ENCODE results near the gene RTKN.
"Not testable (repeated sequence)": the region's sequence is repeated elsewhere in the genome, so short reads cannot be mapped to it uniquely, and the experiment has no call there.

RTKN gene

DNA sequence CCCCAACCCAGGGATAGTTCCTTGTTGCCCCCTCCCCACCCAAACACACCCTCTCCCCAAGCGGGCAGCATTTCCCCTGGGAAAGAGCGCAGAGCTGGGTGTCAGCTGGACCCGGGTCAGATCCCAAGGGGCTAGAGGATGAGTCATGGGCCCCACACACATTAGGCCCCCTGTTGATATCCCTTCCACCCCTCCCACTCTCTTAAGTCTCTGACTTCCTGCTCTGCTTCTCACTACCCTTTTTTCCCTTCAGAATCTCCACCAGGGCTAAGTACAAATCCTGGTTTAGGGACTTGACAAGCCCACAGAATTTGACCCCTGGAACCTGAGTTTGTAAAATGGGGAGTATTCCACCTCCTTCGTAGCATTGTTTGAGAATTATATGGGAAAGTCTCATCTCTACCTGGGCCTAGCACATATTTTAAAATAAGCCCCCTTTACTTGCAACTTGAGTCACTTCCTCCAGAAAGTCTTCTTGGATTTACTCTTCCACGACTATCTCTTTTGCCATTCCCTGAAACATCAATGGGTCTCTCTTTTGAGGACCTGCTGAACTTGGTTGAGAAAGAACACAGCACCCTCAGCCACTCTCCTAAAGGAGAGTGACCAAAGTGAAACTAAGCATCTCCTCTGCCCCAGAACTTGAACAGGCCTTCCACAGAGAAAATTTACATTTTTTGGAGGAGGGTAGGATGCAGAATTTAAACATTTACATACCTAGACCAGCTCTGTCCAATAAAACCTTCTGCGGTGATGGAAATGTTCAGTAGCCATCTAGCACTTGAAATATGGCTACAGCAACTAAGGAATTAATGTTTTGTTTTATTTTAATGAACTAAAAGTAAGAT, 4.7 kb downstream of the RTKN start:
- FAIRE-seq, result no peak

GRCh38 chr2:74436111-74436805, 5.5 kb downstream of the RTKN start:
- no peak for FAIRE-seq

- no peak for FAIRE-seq
These were observed 11.2 kb downstream of the RTKN start for GRCh38 chr2:74430502-74430901.

DNA sequence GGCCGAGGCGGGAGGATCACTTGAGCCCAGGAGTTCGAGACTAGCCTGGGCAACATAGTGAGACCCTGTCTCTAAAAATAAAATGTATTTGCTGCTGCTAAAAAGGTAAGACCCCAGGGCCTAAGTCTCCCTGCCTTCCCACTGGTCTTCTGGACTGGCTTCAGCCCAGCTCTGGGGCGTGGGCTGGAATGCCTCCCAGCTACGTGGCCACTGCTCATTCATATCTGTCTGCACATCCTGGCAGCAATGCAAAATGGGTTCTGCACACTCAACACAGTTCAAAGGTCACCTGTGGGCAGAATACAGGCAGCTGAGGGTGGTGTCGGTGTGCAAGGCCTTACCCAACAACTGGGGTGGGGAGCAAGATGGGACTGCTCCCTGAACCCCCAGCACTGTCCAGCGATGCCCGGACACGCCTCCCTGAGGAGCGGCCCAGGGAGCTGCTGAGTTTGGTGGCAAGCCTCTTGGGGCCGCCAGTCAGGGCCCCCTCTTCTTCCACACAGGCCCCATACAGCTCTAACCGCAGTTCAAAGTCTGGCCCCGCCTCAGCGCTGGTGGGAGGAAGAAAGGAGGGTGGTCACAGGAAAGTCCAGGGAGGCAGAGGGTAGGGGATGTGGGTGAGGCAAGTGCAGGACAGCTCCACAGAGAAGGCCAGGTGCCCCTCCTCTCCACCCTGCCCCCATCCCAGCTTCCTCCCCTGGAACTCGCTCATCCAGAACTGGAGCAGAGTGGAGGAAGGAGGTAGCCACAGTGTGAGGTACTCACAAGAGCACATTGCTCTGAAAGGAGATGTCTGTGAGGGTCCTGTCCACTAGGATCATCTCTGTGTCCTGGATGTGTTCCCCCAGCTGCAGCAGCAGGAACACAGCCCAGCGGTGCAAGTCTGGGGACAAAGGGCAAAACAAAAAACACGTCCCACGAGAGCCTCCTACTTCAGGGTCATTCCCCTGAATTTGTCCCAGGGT, 12.0 kb downstream of the RTKN start:
- no peak for FAIRE-seq

DNA sequence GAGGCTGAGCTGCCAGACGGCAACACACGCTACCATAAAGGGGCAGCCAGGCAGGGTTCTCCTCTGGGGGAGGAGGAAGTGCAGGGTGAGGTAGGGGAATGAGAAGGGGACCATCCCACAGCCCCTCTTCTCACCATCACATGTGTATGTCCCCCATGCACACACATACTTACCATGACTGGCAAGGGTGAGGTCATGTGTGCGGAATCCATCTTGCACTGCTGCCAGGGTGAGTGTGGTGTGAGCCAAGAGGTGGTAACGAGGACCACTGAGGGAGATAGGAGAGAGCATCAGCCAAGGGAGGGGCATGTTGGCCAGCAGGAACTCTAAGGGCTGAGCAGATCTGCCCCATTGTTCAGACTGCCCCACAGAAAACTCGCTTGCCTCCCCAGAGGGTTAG, 13.1 kb downstream of the RTKN start:
- FAIRE-seq, result no peak

GRCh38 chr2:74427551-74427950, 14.2 kb downstream of the RTKN start:
- no peak for FAIRE-seq

GRCh38 chr2:74426181-74426758, 15.5 kb downstream of the RTKN start:
- no peak for FAIRE-seq

- FAIRE-seq, result no peak
These were observed 16.2 kb downstream of the RTKN start for GRCh38 chr2:74425523-74425922.

DNA sequence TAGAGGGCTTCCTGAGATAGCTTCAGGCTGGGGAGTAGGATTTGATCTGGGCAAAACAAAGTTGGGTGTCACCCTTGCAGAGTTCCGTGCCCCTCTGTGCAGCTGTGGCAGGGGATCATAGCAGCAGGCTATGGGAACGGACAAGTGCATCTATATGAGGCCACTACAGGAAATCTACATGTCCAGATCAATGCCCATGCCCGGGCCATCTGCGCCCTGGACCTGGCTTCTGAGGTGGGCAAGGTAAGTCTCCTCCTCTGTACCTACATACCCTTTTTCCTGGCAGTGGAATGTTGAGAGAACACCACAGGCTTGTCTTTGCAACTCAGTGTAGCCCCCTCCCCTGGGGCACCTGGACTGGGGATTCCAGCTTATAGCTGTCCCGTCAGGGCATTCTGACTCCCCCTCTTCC, 16.7 kb downstream of the RTKN start:
- no peak for FAIRE-seq

GRCh38 chr2:74424139-74424992, 17.4 kb downstream of the RTKN start:
- FAIRE-seq, result no peak

- no peak for FAIRE-seq
These were observed 18.3 kb downstream of the RTKN start for GRCh38 chr2:74423231-74424095.

GRCh38 chr2:74421221-74421870, 20.4 kb downstream of the RTKN start, which contains the start of the genes C2orf81 and WDR54:
C2orf81 (minus strand) TSS chr2:74421619; CDS start chr2:74421560, 59 bp downstream.
WDR54 (plus strand) TSS chr2:74421730; CDS start chr2:74422154, 424 bp downstream.
- no peak for FAIRE-seq

DNA sequence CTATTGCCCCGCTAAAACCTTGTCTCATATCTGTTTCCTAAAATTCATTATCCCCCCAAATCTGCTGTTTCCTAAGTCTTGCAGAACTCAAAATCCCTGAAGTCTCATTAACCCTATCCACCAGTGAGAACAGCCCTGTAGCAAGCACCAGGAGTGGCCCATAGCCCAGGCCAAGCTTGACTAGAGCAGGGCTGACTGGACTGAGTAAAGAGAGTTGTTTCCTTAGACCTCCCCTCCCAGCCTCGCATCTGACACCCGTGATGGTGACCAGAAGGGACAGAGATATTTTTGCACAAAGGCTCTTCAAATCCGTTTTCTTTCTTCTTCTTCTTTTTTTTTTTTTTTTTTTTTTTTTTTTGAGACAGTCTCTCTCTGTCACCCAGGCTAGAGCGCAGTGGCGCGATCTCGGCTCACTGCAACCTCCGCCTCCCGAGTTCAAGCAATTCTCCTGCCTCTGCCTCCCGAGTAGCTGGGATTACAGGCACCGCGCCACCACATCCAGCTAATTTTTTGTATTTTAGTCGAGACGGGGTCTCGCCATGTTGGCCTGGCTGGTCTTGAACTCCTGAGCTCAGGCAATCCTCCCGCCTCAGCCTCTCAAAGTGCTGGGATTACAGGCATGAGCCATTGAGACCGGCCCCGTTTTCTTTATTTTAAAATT, 21.2 kb downstream of the RTKN start:
- not testable (repeated sequence) for FAIRE-seq

GRCh38 chr2:74420006-74420405, 21.7 kb downstream of the RTKN start:
- no peak for FAIRE-seq

DNA sequence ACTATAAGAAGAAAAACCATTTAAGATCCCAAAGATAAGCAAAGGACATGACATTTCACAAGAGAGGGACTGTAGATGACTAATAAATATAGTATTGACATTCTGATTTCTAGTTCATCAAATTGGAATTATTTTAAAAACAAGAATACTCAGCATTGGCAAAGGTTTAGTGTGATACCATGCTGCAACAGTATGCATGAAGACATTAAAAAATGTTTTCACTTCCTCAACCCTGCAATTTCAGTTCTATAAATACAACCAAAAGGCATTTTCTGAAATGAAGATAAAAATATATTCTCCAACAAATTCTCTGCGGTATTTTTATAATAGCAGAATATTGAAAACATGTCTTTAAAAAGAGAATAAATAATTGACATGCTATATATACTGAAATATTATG, 22.4 kb downstream of the RTKN start:
- FAIRE-seq, result no peak

DNA sequence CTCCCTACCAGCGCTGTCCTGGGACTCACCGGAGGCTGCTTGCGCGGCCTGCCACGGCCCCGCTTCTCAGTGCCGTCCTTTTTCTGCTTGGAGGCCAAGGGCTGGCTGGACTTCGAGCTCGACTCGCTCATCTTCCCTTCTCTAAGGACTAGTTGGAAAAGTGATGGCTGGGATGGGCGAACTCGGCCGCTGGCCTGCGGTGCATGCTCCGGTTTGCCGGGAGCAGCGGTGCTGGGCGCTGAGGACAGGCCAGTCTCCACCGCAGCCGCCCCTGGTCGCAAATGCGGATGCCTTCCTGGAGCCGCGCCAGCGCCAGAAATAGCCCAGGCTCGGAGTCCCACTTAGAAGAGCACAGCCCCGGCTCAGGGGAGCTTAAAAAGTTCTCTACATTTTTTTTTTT, 23.4 kb downstream of the RTKN start:
- FAIRE-seq, result no peak

DNA sequence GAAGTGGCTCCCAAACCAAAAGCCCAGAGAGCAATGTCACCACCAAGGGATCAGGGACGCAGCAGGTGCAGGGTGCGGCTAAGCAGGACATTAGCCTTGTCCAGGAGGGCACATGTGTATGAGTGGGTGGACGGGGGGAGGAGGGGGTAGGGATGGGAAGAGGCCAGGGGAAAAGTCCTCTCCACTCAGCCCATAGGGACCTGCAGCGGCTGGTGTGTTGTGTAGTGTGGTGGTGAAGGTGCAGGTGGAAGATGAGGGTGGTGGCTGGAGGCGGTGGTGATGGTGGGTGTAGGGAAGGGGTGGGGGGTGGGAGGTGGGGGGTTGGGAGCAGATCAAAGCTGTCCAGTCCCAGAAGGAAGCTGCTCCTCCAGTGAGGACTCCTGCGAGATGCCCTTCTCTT, 24.0 kb downstream of the RTKN start:
- FAIRE-seq, result no peak

DNA sequence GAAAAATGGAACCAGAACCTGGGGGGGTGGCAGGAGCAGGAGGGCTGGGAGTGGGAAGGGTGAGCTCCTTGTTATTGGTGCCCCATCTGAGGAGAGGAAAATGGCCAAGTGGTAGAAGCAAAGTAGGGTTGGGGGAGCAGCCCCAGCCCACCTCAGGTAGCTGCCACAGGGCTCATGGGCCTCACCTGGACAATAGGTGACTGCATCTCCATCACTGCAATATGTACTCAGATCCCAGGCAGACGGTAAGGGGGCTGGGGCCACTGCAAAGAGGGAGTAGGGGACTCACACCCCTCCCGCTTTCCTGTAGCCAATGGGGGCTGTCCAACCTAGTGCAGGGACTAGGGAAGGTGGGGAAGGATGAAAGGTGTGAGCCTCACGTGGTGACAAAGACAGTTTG, 24.5 kb downstream of the RTKN start:
- FAIRE-seq, result no peak

DNA sequence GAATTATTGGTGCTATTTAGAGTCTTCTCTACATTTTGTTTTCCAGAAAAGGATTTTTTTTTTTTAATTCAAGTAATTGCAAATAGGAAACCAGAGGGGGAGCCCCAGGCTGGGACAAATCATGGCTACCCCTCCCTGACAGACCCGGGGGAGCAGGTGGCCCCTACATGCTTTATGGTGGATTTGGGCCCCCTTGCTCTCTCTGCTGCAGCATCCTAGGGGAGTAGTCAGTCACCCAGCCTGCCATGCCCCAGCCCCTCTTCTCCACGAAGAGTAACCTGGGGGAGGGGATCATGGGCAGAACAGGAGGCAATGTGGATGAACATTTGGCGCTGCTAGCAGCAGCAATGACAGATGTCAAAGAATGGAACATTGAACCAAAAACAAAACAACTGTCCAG, 25.0 kb downstream of the RTKN start:
- FAIRE-seq, result no peak

Measured in G401.6 (cell line).